ENCODE measurements around the gene CD63.

DNA sequence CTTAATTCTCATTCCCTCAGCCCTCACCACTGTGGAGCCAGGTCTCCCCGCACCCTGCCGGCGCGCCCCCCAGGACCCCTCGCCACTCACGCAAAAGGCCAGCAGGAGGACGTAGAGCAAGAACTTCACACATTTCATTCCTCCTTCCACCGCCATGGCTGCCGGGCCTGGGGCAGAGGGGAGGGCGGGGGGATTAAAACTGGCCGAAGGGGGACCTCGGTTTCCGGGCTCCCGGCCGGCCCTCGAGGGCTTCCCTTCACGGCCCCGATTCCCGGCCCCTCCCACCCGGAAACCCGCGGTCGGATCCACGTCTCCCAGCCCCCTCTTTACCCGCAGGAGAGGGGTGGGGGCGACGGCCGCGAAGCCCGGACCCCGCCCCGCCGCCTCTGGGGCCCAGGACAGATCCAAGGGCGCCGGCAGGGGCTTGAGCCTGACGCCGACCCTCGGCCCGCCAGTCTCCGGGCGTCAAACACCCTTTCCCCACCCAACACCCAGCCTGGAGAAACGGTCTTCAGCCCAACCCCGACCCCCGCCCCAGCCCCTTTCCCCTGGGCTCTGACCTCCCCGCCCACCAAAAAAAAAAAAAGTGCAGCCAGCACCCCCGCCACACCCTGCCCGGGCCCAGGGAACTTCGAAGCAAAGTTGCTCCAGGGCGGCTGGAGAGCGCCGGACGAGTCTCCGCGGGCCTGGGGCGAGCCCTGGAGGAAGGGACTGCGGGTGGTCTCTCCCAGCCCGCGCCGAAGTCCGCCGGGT lies 447 bp downstream of the CD63 start:
- TF ChIP-seq, protein P1, sequence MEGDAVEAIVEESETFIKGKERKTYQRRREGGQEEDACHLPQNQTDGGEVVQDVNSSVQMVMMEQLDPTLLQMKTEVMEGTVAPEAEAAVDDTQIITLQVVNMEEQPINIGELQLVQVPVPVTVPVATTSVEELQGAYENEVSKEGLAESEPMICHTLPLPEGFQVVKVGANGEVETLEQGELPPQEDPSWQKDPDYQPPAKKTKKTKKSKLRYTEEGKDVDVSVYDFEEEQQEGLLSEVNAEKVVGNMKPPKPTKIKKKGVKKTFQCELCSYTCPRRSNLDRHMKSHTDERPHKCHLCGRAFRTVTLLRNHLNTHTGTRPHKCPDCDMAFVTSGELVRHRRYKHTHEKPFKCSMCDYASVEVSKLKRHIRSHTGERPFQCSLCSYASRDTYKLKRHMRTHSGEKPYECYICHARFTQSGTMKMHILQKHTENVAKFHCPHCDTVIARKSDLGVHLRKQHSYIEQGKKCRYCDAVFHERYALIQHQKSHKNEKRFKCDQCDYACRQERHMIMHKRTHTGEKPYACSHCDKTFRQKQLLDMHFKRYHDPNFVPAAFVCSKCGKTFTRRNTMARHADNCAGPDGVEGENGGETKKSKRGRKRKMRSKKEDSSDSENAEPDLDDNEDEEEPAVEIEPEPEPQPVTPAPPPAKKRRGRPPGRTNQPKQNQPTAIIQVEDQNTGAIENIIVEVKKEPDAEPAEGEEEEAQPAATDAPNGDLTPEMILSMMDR (IDR thresholded peaks at IDR 0.05; ENCODE audit: low read length), result no peak
- TF ChIP-seq EZH2 (optimal IDR thresholded peaks at IDR 0.05; ENCODE audit: low read depth, low read length), result no peak

All from MM.1S (cell line).